Raji (cell line): ENCODE measurements around the gene DUS3L.

Experiments
- POLR2A ChIP-seq: IDR thresholded peaks from 2 replicates; pipeline ENCODE4 v1.6.1; 2011; ENCODE audit warnings: low read depth, low read length, control low read depth; ENCODE audit not compliant: insufficient read depth

DUS3L gene

GRCh38 chr19:5826531-5827341, 35.8 kb upstream of the DUS3L start:
- TF ChIP-seq POLR2A: no peak; the same call in 1 of the 2 replicates

- TF ChIP-seq POLR2A: no peak
These were observed 34.2 kb upstream of the DUS3L start for GRCh38 chr19:5825178-5825577.

DNA sequence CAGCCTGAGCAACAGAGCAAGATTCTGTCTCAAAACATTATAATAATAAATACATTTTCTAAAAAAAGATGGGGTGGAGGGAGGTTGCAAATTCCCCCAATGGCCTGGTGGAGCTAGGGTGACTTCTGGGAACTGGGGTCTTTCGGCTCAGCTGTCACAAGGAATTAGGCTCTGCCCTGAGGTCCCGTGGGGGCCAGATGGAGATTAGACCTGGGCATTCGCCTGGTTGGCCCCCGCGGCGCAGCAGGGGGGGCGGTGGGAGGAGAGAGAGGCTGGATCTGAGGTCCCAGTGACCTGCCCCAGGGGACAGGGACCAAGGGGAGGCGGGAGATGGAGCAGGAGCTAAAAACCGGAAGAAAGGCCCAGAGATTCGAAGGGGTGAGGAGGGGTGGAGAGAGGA, 33.8 kb upstream of the DUS3L start:
- TF ChIP-seq POLR2A: no peak

GRCh38 chr19:5823579-5824281, 32.8 kb upstream of the DUS3L start:
- no peak for TF ChIP-seq POLR2A

- TF ChIP-seq POLR2A: no peak
These were observed 31.4 kb upstream of the DUS3L start for GRCh38 chr19:5822181-5822844.

GRCh38 chr19:5821521-5822180, 30.7 kb upstream of the DUS3L start:
- TF ChIP-seq POLR2A: no peak

- TF ChIP-seq POLR2A: no peak
These were observed 29.8 kb upstream of the DUS3L start for GRCh38 chr19:5820785-5821184.

DNA sequence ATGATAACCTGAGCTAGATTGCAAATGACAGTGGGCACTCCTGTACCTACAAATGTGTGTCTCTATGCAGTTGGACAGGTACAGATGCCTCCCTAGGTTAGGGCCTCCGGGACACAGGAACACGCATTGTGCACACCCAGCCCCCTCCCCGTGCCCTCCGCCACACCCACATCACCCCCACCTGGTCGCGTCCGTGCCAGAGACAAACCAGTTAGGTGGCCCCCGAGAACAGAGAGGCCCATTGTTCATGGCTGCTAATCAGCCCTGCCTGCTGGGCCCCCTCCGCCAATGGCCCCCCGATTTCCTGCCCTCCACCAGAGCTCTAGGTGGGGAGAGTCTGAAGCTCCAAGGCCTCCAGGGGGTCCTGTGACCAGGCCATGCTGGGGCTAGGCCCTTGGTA, 27.6 kb upstream of the DUS3L start:
- TF ChIP-seq POLR2A: no peak

DNA sequence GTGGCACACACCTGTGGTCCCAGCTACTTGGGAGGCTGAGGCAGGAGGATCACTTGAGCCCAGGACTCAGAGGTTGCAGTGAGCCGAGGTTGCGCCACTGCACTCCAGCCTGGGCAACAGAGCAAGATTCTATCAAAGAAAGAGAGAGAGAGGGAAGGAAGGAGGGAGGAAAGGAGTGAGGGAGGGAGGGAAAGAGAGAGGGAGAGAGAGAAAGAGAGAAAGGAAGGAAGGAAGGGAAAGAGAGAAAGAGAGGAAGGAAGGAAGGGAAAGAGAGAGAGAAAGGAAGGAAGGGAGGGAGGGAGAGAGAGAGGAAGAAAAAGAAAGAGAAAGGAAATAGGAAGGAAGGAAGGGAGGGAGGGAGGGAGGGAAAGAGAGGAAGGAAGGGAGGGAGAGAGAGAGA, 26.3 kb upstream of the DUS3L start:
- TF ChIP-seq POLR2A: no peak

- no peak for TF ChIP-seq POLR2A
These were observed 23.9 kb upstream of the DUS3L start for GRCh38 chr19:5814852-5815246.

DNA sequence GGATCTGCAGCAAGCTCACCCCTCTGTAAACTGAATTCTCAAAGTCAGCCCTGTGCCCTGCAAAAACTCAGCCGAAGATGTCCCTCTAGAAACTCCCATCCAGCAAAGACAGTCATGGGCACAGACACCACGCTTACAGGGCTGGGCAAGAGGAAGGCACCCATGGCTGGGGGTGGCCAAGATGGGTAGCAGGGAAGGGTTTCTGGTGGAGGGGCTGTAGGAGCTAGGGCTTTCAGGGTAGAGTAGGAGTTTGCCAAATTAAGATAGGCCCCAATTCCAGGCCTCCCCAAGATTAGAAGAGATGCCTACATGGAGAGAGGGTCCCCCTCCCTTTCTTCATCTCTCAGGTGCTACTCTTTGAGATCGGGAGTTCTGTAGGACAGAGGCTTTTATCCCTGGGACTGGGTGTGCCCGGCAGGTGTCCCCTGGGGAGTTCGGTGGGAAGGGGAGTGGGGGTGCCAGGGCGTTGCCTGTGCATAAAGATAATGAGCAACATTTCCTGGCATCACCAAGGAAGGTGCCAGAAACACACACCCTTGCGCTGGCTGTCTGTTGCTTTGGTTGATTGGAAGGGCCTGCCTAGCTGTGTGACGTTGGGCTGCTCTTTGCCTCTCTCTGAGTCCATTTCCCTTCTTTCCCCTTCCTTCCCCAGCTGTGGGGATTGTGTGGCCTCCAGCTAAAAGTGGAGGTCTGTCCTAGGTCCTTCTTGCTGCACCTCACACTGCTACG, 23.3 kb upstream of the DUS3L start:
- TF ChIP-seq POLR2A: no peak

DNA sequence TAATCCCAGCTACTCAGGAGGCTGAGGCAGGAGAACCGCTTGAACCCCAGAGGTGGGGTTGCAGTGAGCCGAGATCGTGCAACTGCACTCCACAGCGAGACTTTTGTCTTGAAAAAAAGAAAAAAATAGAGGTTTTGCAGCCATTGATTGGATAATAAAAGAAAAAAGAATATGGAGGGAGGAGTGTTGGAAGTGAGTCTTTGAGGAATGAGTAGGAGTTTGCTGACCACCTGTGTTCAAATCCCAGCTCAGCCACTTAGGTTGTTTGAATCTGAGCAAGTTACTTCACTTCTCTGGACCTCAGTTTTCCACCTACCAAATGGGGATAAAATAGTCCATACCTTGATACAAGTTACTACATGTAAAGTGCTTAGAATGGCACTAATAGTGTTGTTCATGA, 20.2 kb upstream of the DUS3L start:
- no peak for TF ChIP-seq POLR2A

DNA sequence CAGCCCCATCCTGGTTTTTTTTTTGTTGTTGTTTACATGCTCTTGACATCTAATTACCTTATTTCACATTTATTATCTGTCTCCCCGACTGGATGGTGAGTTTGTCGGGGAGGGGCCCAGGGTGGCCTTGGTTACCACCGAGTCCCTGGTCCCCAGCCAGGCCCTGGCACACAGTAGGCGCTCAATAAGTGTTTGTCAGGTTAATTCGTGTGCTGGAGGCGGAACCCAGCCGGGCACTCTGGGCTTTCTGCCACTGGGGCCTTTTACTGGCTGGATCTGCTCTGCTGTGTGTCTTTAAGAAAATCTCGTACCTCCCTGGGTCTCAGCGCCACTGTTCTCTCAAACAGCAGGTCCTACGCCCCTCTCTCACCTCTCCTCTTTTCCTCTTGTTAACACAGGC, 18.5 kb upstream of the DUS3L start:
- TF ChIP-seq POLR2A: no peak

DNA sequence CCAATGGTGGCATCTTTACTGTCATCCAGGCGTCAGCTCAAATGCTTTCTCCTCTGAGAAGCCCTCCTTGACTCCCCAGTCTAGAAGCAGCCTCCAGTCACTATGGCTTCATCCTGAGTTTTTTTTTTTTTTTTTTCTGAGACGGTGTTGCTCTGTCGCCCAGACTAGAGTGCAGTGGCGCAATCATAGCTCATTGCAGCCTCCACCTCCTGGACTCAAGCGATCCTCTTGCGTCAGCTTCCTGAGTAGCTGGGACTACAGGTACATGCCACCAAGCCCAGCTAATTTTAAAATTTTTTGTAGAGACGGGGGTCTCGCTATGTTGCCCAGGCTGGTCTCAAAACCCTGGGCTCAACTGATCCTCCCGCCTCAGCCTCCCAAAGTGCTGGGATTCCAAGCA, 18.1 kb upstream of the DUS3L start:
- TF ChIP-seq POLR2A: no peak

GRCh38 chr19:5808120-5808816, 17.3 kb upstream of the DUS3L start:
- no peak for TF ChIP-seq POLR2A

DNA sequence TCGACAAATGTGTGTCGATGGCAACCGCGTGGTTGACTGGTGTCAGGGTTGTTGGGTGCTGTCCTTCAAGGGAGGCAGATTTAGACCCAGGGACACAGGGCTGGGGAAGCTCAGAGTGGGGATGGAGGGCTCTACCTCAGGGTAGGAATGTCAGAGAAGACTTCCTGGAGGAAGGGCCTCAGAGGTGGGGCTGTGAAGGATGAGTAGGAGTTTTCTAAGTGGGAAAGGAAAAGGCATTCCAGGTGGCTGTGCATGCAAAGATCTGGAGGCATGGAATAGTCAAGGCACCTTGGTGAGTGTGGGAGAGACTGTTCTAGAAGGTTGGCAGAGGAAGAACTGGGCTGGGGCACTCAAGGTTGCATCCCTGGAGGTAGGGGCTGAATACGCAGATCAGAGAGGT, 15.9 kb upstream of the DUS3L start:
- TF ChIP-seq POLR2A: no peak
